ENCODE results near the gene PARP1.
"Not testable (repeated sequence)": the region's sequence is repeated elsewhere in the genome, so short reads cannot be mapped to it uniquely, and the experiment has no call there.

Gene PARP1

DNA sequence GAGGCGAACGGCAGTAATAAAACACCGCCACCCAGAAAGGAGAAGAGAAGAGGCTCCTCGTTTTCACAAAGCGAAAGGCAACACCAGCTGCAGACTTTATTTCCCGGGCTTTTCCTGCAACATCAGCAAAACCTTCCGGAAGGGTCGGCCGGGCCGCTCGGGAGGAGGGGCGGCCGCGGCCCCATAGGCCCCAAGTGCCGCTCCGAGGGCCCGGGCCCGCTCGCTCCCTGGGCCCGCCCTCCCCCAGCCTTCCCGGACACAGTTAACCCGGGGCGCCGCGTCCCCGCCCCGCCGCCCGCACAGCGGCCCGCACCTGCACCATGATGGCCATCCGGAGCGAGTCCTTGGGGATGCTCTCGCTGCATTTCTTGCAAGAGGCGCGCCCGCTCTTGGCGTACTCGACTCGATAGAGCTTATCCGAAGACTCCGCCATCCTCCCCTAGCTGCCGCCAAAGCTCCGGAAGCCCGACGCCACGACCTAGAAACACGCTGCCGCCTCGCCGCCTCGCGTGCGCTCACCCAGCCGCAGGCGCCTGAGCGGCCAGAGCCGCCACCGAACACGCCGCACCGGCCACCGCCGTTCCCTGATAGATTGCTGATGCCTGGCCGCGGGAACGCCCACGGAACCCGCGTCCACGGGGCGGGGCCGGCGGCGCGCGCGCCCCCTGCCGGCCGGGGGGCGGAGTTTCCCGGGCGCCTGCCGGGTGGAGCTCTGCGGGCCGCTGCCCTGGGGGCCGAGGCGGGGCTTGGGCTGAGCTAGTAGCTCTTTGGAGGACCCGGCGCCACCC, at the start of gene PARP1:
Gene PARP1 (minus strand): TSS at position 597 of the 788 bp plus-strand sequence. CDS start 164 bp downstream, at position 433.
- DNase-seq, result peak; percentile 87

GRCh38 chr1:226457307-226457712, 49.4 kb upstream of the PARP1 start:
- DNase-seq, result peak; percentile 36

- no peak for DNase-seq
Measured at GRCh38 chr1:226455843-226456242, 48.0 kb upstream of the PARP1 start.

GRCh38 chr1:226454349-226454748, 46.5 kb upstream of the PARP1 start:
- no peak for DNase-seq

DNA sequence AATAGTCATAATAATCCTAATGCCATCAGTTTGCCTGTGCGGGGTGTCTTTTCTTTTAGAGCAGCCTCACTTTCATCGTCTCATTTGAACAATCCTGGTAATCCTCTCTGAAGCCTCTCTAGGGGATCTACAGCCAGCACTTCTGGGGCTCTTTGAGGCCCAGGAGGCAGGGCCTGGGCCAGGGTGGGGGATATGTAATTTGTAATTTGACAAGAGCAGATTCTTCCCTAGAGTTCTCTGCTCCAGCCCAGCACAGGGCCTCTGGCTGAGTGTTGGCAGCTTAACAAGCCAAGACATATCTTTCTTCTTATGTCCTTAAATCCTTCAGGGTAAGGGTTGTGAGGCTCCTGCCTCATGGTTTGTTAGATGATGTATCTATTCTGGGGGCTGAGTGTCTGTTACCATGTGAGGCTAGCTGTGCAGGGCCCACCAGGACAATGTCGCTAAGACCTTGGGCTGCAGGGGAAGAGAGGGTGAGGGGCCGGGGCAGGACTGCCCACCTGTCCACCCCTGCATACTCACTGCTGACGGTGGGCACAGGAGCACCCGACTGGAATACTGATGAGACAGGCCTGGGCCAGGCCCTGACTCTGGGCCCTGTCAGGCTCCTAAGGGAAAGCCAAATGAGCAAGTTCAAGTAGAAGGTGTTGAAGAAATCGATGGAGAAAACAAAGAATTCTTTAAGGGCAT, 45.3 kb upstream of the PARP1 start:
- no peak for DNase-seq

GRCh38 chr1:226450688-226451087, 42.8 kb upstream of the PARP1 start:
- no peak for DNase-seq

DNA sequence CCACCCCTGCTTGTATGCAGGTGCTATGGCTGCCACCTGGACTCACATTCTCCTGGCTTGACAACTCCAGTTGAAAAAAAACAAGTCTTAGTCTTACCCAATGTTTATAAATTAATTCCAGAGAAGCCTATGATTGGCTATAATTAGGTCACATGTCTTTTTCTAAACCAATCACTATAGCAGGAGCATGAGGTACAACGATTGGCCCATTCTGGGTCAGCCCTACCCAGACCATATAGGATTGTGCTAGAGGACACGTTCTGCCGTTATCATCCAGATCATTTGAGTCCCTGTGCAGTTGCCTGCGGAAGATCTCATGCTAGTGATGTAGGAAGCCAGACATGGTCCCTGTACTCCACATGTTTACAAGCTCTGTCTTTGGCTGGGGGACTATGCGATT, 41.9 kb upstream of the PARP1 start:
- DNase-seq, result no peak

DNA sequence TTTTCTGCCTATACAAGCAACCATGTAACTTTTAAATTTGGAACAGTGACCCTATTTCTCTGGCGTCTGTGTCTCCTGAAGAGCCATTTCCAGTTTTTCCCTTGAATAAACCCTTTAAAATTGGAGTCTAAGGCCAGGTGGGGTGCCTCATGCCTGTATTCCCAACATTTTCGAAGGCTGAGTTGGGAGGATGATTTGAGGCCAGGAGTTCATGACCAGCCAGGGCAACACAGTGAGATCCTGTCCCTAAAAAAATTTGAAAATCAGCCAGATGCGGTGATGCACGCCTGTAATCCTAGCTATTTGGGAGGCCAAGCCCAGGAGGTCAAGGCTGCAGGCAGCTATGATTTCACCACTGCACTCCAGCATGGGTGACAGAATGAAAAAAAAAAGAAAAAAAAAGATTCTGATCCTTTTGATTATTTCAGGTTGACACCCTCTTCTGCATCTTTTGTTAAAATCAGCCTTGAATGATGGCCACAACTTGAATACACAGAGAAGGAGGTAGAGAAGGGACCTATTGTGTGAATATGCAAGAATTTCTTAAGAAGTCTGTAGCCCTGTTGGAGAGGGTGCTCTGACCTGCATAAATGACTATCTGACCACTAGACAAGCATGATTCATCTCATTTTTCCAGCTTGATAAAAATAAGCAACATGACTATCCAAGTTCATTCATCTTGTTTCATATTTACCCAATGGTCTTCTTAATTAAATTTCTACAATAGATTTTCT, 40.2 kb upstream of the PARP1 start:
- no peak for DNase-seq

GRCh38 chr1:226446094-226446493, 38.2 kb upstream of the PARP1 start:
- DNase-seq, result no peak

- DNase-seq, result peak; percentile 13
Measured at GRCh38 chr1:226444901-226445300, 37.0 kb upstream of the PARP1 start.

DNA sequence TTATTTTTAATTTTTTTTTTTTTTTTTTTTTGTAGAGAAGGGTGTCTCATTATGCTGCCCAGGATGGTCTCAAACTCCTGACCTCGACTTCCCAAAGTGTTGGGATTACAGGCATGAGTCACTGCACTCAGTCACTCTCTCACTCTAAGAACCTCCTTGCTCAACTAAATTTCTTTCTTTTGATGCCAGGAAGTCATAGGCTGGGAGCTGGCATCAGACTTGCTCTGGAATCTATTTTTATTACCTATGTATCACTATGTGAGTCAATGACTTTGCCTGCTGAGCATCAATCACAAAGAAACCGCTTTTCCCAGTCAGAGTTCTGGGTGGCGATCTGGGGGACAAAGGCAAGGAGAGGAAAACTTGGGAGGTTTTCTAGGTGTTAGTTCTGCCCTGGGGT, 35.5 kb upstream of the PARP1 start:
- no peak for DNase-seq

DNA sequence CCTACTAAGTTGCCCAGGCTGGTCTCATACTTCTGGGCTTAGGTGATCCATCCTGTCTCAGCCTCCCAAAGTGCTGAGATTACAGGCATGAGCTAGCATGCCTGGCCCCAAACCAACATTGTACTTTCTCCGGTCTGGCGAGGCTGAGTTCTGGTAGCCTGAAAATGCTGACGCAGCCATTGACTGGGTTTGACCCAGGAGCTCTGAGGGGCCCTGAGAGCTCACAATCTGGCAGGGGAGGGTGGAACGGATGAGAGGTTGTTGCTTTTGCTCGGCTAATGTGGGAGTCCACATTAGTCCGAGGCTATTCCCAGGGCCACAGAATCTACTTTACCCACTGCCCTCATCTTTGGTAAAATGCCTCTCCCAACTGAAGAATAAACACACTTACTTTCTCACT, 35.1 kb upstream of the PARP1 start:
- no peak for DNase-seq

- no peak for DNase-seq
Measured at GRCh38 chr1:226441629-226442028, 33.7 kb upstream of the PARP1 start.

GRCh38 chr1:226440512-226440911, 32.6 kb upstream of the PARP1 start:
- no peak for DNase-seq

DNA sequence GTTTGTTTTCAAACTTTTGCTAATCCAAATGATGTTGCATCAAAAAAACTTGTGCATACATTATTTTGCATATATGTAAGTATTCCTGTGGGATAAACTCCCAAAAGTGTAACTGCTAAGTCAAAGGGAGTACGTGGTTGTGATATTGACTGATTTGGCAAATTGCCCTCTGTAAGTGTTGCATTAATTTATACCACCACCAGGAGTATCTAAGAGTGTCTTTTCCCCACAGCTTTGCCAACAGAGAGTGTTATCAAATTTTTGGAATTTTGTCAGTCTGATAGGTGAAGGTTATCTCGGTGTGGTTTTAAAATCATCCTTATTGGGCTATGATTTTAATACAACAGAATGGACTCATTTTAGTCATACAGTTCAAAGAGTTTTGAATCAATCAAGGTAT, 30.1 kb upstream of the PARP1 start:
- no peak for DNase-seq

DNA sequence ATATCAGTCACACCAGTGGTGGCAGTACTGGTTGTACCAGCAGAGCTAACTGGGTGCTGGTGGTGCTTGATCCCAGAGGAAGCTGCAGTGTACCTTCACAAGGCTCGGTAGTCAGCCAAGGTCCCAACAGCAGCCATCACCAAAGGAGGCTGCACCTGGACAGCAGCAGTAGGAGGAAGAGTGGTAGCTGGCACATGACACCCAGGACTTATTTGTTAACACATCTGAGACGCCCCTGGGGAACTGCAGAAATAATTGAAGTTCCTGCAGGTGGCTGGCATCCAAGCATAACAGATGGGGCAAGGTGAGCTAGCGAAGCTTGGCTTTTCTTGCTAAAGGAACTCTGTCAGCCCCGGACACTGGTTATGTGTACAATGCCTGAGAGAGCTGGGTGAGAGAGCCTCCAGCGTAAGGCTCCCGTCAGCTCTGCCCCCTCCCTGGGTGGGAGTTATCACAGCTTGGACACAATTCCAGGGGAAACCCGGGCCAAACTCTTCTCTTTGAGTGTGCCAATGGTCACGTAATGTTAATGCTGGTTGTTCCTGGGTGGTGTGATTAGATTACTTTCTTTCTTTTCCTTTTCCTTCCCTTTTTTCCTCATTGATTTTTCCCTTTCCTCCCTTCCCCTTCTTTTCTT, 29.1 kb upstream of the PARP1 start:
- DNase-seq, result no peak

GRCh38 chr1:226436472-226436854, 28.6 kb upstream of the PARP1 start:
- no peak for DNase-seq

DNA sequence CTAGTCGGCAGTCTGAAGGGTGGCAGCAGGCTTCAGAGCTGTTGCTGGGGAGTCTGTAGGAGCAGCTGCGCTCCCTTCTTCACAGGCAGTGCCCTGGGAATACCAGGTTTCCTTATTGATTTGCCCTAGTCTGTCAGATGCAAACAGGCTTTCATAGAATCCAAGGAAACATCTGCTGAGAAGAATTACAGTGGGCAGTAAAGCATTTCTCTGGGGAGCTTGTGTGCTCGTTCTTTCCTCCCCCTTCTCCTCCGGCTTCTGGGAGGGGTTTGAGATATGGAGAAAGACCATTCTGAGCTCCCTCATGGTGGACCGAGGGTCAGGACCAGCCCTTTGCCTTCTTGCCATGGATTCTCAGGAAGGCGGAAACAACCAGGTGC, 25.4 kb upstream of the PARP1 start:
- no peak for DNase-seq

GRCh38 chr1:226432586-226433340, 24.9 kb upstream of the PARP1 start:
- no peak for DNase-seq

DNA sequence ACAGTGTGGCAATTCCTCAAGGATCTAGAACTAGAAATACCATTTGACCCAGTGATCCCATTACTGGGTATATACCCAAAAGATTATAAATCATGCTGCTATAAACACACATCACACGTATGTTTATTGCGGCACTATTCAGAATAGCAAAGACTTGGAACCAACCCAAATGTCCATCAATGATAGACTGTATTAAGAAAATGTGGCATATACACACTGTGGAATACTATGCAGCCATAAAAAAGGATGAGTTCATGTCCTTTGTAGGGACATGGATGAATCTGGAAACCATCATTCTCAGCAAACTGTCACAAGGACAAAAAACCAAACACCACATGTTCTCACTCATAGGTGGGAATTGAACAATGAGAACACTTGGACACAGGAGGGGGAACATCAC, 24.0 kb upstream of the PARP1 start:
- DNase-seq, result not testable (repeated sequence)

GRCh38 chr1:226429858-226430715, 22.2 kb upstream of the PARP1 start:
- no peak for DNase-seq
